ENCODE results near the gene ZNF581.

ZNF581 gene

GRCh38 chr19:55658846-55659459 lies 15.5 kb downstream of the ZNF581 start:
- TF ChIP-seq CTCF (IDR thresholded peaks at IDR 0.05; ENCODE audit: insufficient read depth, low read length, missing control alignments), result no peak
- no peak for DNase-seq (ENCODE audit: low read depth, low spot score)
- POLR2A ChIA-PET, result no interaction called here
- CTCF ChIA-PET, result interaction anchor here (0.8 to 5.0 kb wide), 3 partner anchors 10 to 14 kb away, joined by 3 to 32 read pairs (median 4); no protein-coding TSS in a partner anchor
- no peak overlapping the region for H3K4me3 ChIP-seq (ENCODE audit: low read depth, low read length)

GRCh38 chr19:55659822-55660221 lies 16.4 kb downstream of the ZNF581 start:
- CTCF ChIA-PET, result interaction anchor here (0.8 to 5.0 kb wide), 3 partner anchors 9 to 13 kb away, joined by 3 to 32 read pairs (median 4); no protein-coding TSS in a partner anchor
- POLR2A ChIA-PET, result interaction anchor here (1.0 kb wide), 1 partner anchor 12 kb away, joined by 3 read pairs; no protein-coding TSS in a partner anchor
- TF ChIP-seq CTCF (IDR thresholded peaks at IDR 0.05; ENCODE audit: insufficient read depth, low read length, missing control alignments), result no peak
- DNase-seq (ENCODE audit: low read depth, low spot score), result no peak
- H3K4me3 ChIP-seq (ENCODE audit: low read depth, low read length), result no peak overlapping the region

GRCh38 chr19:55660404-55660803 lies 17.0 kb downstream of the ZNF581 start:
- no peak for TF ChIP-seq CTCF (IDR thresholded peaks at IDR 0.05; ENCODE audit: insufficient read depth, low read length, missing control alignments)
- no peak for DNase-seq (ENCODE audit: low read depth, low spot score)
- no peak overlapping the region for H3K4me3 ChIP-seq (ENCODE audit: low read depth, low read length)
- ChIA-PET POLR2A (interaction anchor here (1.0 kb wide), 1 partner anchor 11 kb away, joined by 3 read pairs; no protein-coding TSS in a partner anchor), CTCF (interaction anchor here (1.1 to 5.0 kb wide), 2 partner anchors 9 to 11 kb away, joined by 4 to 32 read pairs; no protein-coding TSS in a partner anchor)

- no peak for DNase-seq (ENCODE audit: low read depth, low spot score)
- TF ChIP-seq CTCF (IDR thresholded peaks at IDR 0.05; ENCODE audit: insufficient read depth, low read length, missing control alignments), result no peak
- CTCF ChIA-PET, result no interaction called here
- no peak overlapping the region for H3K4me3 ChIP-seq (ENCODE audit: low read depth, low read length)
- POLR2A ChIA-PET, result no interaction called here
These were observed 17.5 kb downstream of the ZNF581 start for GRCh38 chr19:55660991-55661390.

GRCh38 chr19:55661826-55662225 lies 18.4 kb downstream of the ZNF581 start:
- ChIA-PET CTCF (no interaction called here), POLR2A (no interaction called here)
- DNase-seq (ENCODE audit: low read depth, low spot score), result no peak
- H3K4me3 ChIP-seq (ENCODE audit: low read depth, low read length), result no peak overlapping the region
- no peak for TF ChIP-seq CTCF (IDR thresholded peaks at IDR 0.05; ENCODE audit: insufficient read depth, low read length, missing control alignments)

GRCh38 chr19:55663846-55664536 lies 20.5 kb downstream of the ZNF581 start:
- no peak overlapping the region for H3K4me3 ChIP-seq (ENCODE audit: low read depth, low read length)
- ChIA-PET POLR2A (no interaction called here), CTCF (interaction anchor here (0.8 to 1.3 kb wide), 5 partner anchors 8 to 13 kb away, joined by 3 to 5 read pairs (median 4); partner anchors contain the start of gene U2AF2)
- no peak for TF ChIP-seq CTCF (IDR thresholded peaks at IDR 0.05; ENCODE audit: insufficient read depth, low read length, missing control alignments)
- DNase-seq (ENCODE audit: low read depth, low spot score), result no peak
